Testis (tissue), 2 donors: ENCODE measurements around the gene TBC1D1.

Experiments used
- CTCF ChIP-seq, 3 experiments: fragments of 450-650 bp in 2 of 3; fragments of 200-600 bp in 1 of 3; sonication (generic) in 1 of 3; IDR thresholded peaks; one replicate each; pipeline ENCODE4 v1.5.1; 2016 to 2019; ENCODE audit warnings: antibody characterized with exemption in 3 of 3, mild to moderate bottlenecking in 2 of 3, moderate library complexity in 1 of 3
- POLR2A ChIP-seq: fragments of 450-650 bp; IDR thresholded peaks from one replicate; pipeline ENCODE4 v1.6.1; 2017; ENCODE audit warnings: antibody characterized with exemption, mild to moderate bottlenecking, moderate library complexity

DNA sequence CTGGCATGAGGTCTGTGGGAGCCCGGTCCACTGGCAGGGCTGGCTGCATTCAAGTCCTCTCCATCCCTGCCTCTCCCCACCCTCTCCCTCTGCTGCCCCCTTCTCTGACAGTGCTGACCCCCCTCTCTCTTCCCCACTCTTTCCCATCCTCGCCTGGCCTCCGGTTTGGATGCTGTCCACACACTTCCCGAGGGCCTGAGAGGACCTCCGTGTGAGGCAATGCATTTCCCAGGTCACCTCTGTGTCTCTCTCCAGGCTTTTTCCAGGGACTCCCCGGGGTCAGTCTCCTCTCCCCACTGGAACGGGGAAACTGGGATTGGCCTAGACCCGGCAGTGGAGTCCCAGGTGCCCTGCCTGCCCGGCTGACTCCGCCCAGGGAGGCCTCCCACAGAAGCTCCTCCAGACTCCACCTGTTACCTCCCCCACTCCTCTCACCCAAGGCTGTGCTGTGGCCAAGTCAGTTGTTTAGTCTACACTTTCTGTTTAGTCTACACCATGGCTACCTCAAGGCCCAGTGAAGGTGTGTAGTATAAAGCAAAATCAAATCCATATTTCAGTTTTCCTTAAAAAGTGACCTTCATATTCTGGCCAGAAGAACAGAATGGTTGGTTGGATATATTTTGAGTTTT lies 216.1 kb downstream of the TBC1D1 start:
- no peak for TF ChIP-seq CTCF (IDR thresholded peaks at IDR 0.05)
- TF ChIP-seq POLR2A = no peak
